HG03521 (cell line): ENCODE data around the gene ZNHIT1.
A peak's percentile ranks its signal among the peaks of the same experiment; 100 is the strongest.
"Not testable (repeated sequence)": the region's sequence is repeated elsewhere in the genome, so short reads cannot be mapped to it uniquely, and the experiment has no call there.

Experiments
- ATAC-seq: cut with Tn5 transposase; IDR thresholded peaks from one replicate; pipeline ENCODE4 v1.9.1; 2021; ENCODE audit warnings: mild to moderate bottlenecking, moderate library complexity; ENCODE audit not compliant: unreplicated experiment

The ZNHIT1 gene

DNA sequence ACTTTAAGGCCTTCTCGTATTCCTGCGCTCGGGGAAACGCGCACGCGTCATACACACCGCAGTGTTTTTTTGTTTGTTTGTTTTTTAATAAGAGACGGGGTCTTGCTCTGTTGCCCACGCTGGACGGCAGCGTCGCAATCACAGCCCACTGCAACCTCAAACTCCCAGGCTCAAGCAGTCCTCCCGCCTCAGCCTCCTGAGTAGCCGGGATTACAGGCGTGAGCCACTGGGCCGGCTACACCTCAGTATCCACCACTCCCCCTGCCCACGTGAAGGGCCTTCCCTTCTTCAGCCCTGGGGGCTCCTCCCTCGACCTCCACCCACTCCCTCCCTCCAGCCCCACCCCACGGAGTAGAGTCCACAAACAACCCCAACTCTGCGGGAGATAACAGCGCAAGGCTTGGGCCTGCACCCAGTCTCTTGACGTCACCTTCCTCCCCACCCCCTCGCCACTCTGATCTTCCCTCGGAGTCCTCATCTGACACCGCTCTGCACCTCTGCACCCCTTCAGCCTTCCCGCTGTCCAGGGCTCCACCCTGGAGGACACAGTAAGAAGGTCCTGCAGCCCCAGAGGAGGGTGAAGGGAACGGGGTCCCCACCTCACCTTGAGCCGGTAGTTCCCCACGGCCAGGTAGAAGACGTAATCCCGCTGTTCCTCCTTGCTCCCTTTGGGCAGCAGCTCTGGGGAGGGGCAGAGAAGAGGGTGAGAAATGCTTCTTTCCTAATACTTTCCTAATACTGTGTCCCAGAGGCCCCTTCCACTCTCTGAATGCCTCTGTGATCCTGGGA is 22.5 kb downstream of the ZNHIT1 start:
- no peak for ATAC-seq

DNA sequence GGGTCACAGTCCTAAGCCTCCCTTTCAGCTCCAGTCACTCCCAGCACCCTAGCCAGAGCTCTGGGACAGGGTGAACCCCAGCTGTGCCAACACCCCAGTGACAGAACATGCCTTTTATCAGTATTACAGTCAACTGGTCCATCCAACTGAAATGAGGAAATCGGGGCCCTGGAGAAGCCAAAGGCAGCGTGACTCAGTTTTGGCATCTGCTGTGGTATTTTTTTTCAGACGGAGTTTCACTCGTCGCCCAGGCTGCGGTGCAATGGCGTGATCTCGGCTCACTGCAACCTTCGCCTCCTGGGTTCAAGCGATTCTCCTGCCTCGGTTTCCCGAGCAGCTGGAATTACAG is 23.0 kb downstream of the ZNHIT1 start:
- ATAC-seq, result no peak

DNA sequence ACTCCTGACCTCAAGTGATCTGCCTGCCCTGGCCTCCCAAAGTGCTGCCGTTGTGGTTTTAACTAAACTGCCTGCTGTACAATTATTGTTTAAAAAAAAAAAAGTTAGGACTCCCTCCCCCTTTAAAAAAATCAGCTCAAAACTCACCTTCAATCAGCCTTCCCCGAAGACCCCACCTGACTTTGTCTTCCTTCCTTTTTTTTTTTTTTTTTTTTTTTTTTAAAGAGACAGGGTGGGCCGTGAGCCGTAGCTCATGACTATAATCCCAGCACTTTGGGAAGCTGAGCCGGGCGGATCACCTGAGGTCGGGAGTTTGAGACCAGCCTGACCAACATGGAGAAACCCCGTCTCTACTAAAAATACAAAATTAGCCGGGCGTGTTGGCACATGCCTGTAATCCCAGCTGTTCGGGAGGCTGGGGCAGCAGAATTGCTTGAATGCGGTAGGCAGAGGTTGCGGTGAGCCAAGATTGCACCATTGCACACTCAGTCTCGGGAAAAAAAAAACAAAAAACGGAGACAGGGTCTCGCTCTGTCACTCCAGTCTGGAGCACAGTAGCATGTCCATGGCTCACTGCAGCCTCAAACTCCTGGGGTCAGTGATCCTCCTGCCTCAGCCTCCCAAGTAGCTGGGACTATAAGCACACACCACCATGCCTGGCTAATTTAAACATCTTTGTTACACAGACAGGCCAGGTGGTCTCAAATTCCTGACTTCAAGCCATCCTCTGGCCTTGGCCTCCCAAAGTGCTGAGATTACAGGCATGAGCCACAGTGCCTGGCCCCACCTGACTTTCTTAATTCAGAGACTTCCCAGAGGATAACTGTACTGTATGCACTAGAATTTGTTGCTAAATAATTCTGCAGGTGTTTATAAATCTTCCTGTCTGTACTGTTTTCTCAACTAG is 23.7 kb downstream of the ZNHIT1 start:
- ATAC-seq, result no peak

DNA sequence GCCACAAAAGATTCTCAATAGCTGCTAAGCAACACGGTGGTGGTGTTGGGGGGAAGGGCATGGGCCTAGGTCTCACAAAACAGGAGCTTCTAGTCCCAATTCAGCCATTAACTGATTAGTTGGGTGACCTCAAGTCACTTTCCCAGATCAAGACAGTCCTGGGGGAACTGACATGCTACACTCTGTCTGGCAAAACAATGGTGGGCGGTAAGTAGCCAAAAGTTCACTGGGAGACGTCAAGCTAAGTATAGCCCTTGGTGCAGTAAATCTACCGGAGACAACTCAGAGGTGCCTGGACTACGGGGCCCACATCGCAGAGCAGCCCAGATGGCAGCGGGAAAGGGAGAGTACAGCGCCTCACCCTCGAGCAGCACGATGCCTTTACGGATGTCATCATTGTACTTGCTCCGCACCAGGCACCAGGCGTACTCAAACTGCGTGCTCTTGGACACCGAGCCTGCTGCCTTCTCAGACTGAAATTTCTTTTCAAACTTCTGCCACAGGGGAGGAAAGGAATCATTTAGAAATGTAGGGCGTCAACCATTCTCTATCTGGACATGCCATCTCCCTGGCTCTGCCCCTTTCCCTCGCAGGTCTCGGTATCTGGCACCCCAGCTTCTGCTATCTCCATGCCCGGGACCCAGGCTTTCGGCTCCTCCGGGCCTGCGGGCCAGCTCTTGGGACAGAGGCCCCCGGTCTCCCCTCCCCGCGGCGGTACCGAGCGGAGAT is 25.8 kb downstream of the ZNHIT1 start:
- ATAC-seq, result no peak

DNA sequence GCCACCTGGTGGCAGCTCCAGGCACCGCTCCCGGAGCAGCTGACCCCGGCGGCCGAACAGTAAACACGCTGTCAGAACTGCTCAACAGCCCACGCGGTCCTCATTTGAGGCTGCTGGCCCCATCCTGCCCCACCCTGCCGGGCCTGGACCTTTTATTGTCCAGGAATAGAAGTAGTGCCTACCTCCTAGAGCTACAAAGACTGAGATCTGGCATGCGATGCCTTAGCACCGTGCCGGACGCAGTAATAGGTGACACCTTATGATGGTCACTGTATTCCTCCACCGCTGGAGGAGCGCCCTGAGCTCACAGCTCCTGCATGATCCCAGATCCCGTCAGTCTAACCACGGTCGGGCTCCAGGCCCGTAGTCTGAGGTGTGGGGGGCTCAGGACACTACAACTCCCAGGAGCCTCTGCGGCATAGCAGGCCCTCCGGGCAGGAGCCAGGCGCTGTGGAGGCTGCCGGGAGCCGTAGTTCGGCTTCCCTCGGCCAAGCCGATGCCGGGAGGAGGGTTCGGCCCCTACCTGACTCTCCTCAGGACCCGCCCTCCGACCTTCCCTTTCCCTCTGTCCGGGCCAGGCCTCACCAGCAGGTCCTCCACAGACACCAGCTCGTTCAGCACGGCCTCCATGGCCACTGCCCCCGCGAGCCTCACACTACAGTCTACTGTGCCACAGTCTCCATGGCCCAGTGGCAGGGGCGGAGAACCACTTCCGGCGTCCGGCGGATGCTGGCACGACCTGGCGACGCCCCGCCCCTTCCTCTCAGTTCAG is 26.6 kb downstream of the ZNHIT1 start, which contains the start of gene FIS1:
Gene FIS1, minus strand, starts transcription at position 707 of the 772 bp plus-strand sequence. Its CDS starts 77 bp downstream, at position 630.
- peak; percentile 85 for ATAC-seq

DNA sequence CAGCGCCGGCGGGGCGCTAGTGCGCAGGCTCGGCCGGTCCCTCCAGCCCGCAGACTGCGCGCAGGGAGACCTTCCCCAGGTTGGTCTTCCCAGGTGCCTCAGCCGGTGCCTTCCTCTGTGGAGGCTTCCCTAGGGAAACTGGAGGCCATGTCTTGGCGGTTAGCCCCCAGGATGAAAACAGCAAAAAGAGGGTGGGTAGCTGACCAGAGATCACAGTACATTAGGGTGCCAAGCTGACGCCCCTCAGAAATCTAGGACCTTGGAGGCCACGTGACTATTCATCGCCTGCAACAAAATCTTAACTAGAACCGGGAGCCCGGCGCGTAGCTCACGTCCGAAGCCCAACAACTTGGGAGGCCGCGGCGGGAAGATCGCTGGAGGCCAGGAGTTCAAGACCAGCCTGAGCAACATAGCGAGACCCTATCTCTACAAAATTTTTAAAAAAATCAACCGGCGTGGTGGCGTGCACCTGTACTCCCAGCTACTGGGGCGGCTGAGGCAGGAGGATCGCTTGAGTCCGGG is 27.2 kb downstream of the ZNHIT1 start:
- no peak for ATAC-seq

DNA sequence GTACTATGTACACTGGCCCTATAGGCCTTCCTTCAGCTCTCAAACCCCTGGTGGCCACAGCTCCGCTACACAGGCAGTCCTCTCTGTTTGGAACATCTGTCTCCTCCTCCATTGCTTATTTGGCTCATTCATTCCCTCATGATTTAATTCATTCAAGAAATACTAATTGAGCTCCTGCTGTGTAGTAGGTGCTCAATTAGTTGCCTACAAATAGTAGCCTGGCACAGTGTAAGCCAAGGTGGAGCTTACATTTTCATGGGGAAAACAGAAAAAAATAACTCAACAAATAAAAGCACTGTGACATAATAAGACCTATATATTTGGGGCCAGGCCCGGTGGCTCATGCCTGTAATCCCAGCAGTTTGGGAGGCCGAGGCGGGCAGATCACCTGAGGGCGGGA is 30.3 kb downstream of the ZNHIT1 start:
- no peak for ATAC-seq

DNA sequence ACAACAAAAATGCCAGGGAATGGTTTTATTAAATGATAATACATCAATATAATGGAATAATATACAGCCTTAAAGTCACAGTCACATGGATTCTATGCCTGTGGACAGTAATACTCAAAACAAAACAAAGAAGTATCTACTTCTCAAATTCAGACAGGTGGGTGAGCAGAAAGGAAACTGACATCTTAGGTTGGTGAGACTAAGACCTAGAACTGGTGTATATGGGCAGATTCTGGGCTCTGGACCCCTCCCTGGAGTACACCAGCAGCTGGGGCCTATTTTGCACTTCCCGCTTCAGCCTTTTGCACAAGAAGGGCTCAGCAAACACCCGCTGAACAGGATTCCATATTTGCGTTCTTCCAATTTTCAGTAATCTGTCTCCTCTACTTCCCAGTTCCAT is 32.4 kb downstream of the ZNHIT1 start:
- ATAC-seq, result no peak

DNA sequence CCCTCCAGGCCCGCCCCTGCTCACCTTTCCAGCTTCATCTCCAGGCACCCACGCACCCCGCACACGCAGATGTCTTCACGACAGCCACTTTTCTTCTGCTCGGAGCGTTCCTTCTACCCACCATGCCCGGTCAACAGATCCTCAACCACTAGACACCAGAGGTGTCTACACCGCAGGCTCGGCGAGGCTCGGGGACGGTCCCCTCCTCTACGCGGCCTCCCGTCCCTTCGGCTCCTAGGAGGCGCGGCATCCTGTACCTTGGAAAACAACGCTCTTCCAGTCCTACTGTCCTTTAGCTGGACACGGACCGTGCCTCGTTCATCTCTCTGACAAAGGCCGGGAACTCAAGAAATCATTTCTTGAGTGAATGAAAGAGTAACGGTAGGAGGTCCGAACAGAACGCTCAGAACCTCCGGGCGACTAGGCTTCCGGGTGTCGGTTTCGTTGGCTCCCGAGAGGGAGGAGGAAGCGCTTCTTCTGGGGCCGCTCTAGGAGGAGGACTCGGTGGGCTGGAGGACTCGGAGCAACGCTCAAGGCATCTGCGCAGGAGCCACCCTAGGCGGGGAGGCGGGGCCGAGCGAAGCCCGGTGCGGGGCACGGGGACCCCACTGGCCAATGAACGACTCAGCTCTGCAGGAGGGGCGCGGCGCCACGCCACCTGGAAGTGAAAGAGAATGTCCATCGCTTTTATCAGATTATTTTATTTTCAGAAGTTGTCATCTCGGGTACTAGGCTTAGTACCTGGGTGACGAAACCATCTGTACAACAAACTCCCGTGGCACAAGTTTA is 34.1 kb downstream of the ZNHIT1 start:
- peak; percentile 97 for ATAC-seq

DNA sequence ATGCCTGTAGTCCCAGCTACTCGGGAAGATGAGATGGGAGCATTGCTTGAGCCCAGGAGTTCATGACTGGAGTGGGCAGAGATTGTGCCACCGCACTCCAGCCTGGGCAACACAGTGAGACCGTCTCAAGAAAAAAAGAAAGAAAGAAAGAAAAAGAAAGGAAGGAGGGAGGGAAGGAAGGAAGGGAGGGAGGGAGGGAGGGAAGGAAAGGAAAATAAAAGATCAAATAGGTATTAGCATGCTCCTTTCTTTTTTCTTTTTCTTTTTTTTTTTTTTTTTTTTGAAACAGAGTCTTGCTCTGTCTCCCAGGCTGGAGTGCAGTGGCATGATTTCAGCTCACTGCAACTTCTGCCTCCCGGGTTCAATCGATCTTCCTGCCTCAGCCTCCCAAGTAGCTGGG is 35.2 kb downstream of the ZNHIT1 start:
- ATAC-seq, result not testable (repeated sequence)

DNA sequence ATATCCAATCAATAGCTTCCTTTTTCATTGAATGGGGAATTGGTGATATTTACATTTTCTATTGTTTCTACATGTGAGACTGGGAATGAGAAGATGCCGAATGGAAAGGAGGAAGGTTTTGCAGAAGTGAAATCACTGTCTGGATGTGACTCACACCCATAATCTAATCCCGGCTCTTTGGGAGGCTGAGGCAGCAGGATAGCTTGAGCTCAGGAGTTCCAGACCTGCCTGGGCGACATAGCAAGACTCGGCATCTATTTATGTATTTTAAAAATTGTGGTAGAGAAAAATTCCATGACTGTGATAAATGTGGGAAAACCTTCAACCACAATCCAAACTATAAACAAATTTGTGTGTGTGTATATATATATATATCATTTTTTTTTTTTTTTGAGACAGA is 37.8 kb downstream of the ZNHIT1 start:
- ATAC-seq, result no peak

DNA sequence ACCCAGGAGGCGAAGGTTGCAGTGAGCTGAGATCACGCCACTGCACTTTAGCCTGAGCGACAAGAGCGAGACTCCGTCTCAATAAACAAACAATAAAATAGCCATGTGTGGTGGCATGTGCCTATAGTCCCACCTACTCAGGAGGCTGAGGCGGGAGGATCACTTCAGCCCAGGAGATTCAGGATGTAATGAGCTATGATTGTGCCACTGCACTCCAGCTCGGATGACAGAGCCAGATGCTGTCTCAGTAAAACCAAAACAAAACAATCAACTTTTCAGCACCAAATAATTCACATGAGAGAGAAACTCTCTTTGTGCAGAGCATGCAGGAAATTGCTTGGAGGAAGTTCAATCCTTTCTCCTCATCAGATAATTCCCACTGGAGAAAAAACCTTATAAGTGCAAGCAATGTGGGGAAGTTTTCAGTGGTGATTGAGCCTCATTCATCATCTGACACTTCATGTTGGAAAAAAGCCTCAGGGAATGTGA is 40.3 kb downstream of the ZNHIT1 start:
- ATAC-seq, result no peak

DNA sequence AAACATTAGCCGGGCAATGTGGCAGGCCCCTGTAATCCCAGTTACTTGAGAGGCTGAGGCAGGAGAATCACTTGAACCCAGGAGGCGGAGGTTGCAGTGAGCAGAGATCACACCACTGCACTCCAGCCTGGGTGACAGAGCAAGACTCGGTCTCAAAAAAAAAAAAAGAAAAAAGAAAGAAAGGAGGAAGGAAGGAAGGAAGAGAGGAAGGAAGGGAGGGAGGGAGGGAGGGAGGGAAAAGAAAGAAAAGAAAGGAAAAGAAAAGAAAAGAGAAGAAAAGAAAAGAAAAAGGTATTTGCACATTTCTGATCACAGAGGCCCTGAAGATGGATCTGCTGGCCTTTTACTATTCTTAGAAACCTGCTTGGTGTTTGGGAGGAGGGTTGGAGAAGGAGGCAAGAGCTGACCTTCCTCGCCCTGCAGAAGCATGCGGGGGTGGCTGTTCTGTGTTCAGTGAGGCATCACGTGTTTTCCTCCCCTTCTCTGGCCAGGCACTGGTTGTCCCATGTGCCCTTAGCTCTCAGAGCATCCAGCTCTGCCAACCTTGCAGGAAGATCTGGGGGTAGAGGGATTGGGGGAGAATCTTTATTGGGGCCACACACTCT is 46.2 kb downstream of the ZNHIT1 start:
- ATAC-seq, result not testable (repeated sequence)

DNA sequence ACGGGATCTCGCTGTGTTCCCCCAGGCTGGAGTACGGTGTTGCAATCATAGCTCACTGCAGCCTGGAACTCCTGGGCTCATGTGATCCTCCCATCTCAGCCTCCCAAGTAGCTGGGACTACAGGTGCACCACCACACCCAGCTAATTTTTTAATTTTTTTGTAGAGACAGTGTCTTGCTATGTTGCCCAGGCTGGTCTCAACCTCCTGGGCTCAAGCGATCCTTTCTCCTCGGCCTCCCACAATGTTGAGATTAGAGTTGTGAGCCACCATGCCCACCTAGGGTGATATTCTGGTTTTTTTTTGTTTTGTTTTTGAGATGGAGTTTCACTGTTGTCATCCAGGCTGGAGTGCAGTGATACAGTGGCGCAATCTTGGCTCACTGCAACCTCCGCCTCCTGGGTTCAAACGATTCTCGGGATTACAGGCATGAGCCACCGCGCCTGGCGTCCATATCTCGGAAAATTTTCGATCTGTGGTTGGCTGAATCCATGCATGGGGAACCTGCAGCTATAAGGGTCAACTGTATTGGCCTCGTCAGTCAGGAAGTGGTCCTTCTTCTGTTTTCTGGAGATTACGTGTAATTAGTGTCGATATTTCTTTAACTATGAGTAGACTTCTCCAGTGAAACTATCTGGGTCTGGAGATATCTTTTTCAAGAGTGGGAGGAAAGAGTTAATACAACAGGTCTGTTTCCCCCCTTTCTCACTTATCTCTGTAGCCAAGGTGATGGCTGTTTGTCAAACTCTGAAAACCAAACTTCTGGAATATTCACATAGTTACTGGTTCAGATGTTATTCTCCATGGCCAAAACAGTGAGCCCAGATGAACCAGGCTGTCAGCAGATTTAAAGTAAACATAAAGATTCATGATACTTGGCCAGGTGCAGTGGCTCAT is 47.9 kb downstream of the ZNHIT1 start:
- ATAC-seq, result no peak

DNA sequence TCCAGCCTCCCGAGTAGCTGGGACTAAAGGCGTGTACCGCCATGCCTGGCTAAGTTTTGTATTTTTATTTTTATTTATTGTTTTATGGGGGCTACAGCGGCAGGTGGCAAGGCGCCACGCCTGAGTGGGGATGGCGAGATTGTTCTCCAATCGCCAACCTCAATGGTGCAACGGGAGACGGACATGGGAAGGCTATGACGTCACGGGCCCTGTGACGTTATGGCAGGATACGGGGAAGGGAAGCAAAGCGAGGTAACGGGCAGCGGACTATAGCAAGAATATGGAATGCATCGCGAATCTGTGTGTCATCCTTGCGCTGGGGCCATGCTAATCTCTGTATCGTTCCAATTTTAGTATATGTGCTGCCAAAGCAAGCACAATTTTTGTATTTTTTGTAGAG is 51.7 kb downstream of the ZNHIT1 start:
- ATAC-seq, result no peak

DNA sequence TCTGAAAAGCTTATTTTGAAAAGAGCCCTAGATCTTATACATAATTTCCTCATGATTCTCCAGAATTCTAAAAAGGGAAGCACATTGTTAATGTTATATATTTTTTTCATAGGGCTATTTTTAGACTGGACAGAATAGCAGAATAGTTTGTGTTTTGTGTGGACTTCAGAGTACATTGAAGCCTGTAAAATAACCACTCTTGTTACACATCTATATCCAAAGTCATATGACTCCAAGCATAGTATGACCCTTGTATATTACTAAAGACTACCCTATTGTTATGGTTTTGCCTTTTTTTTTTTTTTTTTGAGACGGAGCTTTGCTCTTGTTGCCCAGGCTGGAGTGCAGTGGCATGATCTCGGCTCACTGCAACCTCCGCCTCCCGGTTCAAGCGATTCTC is 53.1 kb downstream of the ZNHIT1 start:
- ATAC-seq, result no peak

DNA sequence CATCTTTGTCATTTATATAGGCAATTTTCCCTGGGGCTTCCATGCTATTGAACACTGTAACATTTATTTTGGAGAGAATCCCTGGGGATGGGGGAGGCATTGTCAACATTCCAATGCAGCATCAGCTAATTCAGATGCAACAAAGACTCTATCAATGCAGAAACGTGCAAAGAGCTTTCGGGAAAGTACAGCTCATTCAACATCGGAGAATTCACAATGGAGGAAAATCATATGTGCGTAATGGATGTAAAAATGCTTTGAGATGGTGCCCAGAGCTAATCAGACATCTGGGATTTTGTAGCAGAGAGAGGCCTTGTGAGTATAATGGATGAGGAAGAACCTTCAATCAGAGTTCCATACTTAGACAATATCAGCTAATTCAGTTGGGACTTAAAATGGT is 55.2 kb downstream of the ZNHIT1 start:
- no peak for ATAC-seq
